ENCODE data around the gene C14orf132. TPM values are rescaled to one million over a fixed set of nuclear protein-coding genes. Genes with fewer than 3 reads are reported as not detected.

The C14orf132 gene
- total and polyA plus RNA-seq, 2 donors (not counting 1 experiment from before 2014, with no cell fraction given): 0.30 to 0.85 TPM

GRCh38 chr14:96077983-96078624, 38.9 kb downstream of the C14orf132 start:
- H3K4me2 ChIP-seq (replicated peaks; ENCODE audit: low read depth, low read length, poor library complexity, severe bottlenecking): no peak overlapping the region
- no peak overlapping the region for H3K27ac ChIP-seq (ENCODE audit: low read length in 2 of 2)
- no peaks in the 10 kb centered on the region for H4K20me1 ChIP-seq (ENCODE audit: control insufficient read depth, insufficient read depth, low read length, poor library complexity, severe bottlenecking)
- no peak for ATAC-seq (ENCODE audit: low read depth)
- peaks cover 0 to 13% (median 2%) of the 10 kb centered on the region in 3 donors for H3K9me3 ChIP-seq (ENCODE audit: control extremely low read depth in 1 of 3, control insufficient read depth in 2 of 3, insufficient read depth in 1 of 3, low read length in 2 of 3)
- H3K27me3 Mint-ChIP-seq: peaks cover 27% of the 10 kb centered on the region
- WGBS (ENCODE audit: insufficient coverage): 77% methylated on average over 8 of the region's 11 CpGs
- TF ChIP-seq EZH2 (IDR thresholded peaks at IDR 0.05; ENCODE audit: borderline replicate concordance, insufficient read depth, low read depth, low read length, poor library complexity, severe bottlenecking): no peak
- no peak for TF ChIP-seq CTCF (IDR thresholded peaks at IDR 0.05)
- no peak overlapping the region for H3K4me3 Mint-ChIP-seq
- CTCF ChIA-PET: no interaction called here
- intact Hi-C loops (cut with micrococcal nuclease): no loop called here
- H3K9me3 Mint-ChIP-seq (ENCODE audit: insufficient read depth): peaks cover 3% of the 10 kb centered on the region
- DNase-seq: no peak
- no peaks in the 10 kb centered on the region for H3K79me2 ChIP-seq (ENCODE audit: control insufficient read depth, insufficient read depth, low read length)
- H3K9ac ChIP-seq (ENCODE audit: low read length): no peak overlapping the region
- H3K36me3 ChIP-seq (replicated peaks in 1 of 2; ENCODE audit: control extremely low read depth in 1 of 2, control insufficient read depth in 1 of 2, extremely low read depth in 1 of 2, insufficient read depth in 2 of 2, low read length in 1 of 2): no peaks in the 10 kb centered on the region
- H3K4me1 ChIP-seq (ENCODE audit: control insufficient read depth in 2 of 2, insufficient read depth in 2 of 2, low read length in 2 of 2): no peaks in the 10 kb centered on the region
- H3K4me1 Mint-ChIP-seq: no peaks in the 10 kb centered on the region
- no peak overlapping the region for H2AFZ ChIP-seq (ENCODE audit: insufficient read depth, low read depth, low read length, poor library complexity, severe bottlenecking)
- H3K4me3 ChIP-seq (ENCODE audit: control extremely low read depth in 1 of 5, extremely low read depth in 1 of 5, insufficient read depth in 1 of 5, low read depth in 2 of 5, low read length in 4 of 5): no peak overlapping the region
- no peak overlapping the region for H3K27ac Mint-ChIP-seq
- POLR2A ChIA-PET: no interaction called here
- H3K27me3 ChIP-seq (replicated peaks in 1 of 4; ENCODE audit: control extremely low read depth in 1 of 4, control insufficient read depth in 3 of 4, insufficient read depth in 4 of 4, low read length in 3 of 4): peaks cover 0 to 4% (median 1%) of the 10 kb centered on the region in 4 experiments

- Mint-ChIP-seq H3K4me1 (no peaks in the 10 kb centered on the region), H3K4me3 (no peak overlapping the region), H3K27me3 (peaks cover 30% of the 10 kb centered on the region), H3K27ac (no peak overlapping the region), H3K9me3 (ENCODE audit: insufficient read depth) (peaks cover 2% of the 10 kb centered on the region)
- H3K79me2 ChIP-seq (ENCODE audit: control insufficient read depth, insufficient read depth, low read length): no peaks in the 10 kb centered on the region
- DNase-seq: no peak
- H3K4me1 ChIP-seq (ENCODE audit: control insufficient read depth in 2 of 2, insufficient read depth in 2 of 2, low read length in 2 of 2): no peaks in the 10 kb centered on the region
- H3K9me3 ChIP-seq (ENCODE audit: control extremely low read depth in 1 of 3, control insufficient read depth in 2 of 3, insufficient read depth in 1 of 3, low read length in 2 of 3): peaks cover 0 to 13% (median 2%) of the 10 kb centered on the region in 3 donors
- no peak overlapping the region for H3K27ac ChIP-seq (ENCODE audit: low read length in 2 of 2)
- POLR2A ChIA-PET: no interaction called here
- WGBS (ENCODE audit: insufficient coverage): 93% methylated on average over 4 of the region's 6 CpGs
- no peaks in the 10 kb centered on the region for H3K36me3 ChIP-seq (replicated peaks in 1 of 2; ENCODE audit: control extremely low read depth in 1 of 2, control insufficient read depth in 1 of 2, extremely low read depth in 1 of 2, insufficient read depth in 2 of 2, low read length in 1 of 2)
- no peak overlapping the region for H2AFZ ChIP-seq (ENCODE audit: insufficient read depth, low read depth, low read length, poor library complexity, severe bottlenecking)
- H3K9ac ChIP-seq (ENCODE audit: low read length): no peak overlapping the region
- no peak overlapping the region for H3K4me2 ChIP-seq (replicated peaks; ENCODE audit: low read depth, low read length, poor library complexity, severe bottlenecking)
- intact Hi-C loops (cut with micrococcal nuclease): no loop called here
- ATAC-seq (ENCODE audit: low read depth): no peak
- TF ChIP-seq EZH2 (IDR thresholded peaks at IDR 0.05; ENCODE audit: borderline replicate concordance, insufficient read depth, low read depth, low read length, poor library complexity, severe bottlenecking): no peak
- TF ChIP-seq CTCF (IDR thresholded peaks at IDR 0.05): no peak
- H3K27me3 ChIP-seq (replicated peaks in 1 of 4; ENCODE audit: control extremely low read depth in 1 of 4, control insufficient read depth in 3 of 4, insufficient read depth in 4 of 4, low read length in 3 of 4): peaks cover 0 to 8% (median 1%) of the 10 kb centered on the region in 4 experiments
- H4K20me1 ChIP-seq (ENCODE audit: control insufficient read depth, insufficient read depth, low read length, poor library complexity, severe bottlenecking): no peaks in the 10 kb centered on the region
- no peak overlapping the region for H3K4me3 ChIP-seq (ENCODE audit: control extremely low read depth in 1 of 5, extremely low read depth in 1 of 5, insufficient read depth in 1 of 5, low read depth in 2 of 5, low read length in 4 of 5)
- CTCF ChIA-PET: no interaction called here
These were observed 39.5 kb downstream of the C14orf132 start for GRCh38 chr14:96078625-96079016.

Data from B cell (primary cell).